ENCODE data around the gene SDHA.

SDHA gene

DNA sequence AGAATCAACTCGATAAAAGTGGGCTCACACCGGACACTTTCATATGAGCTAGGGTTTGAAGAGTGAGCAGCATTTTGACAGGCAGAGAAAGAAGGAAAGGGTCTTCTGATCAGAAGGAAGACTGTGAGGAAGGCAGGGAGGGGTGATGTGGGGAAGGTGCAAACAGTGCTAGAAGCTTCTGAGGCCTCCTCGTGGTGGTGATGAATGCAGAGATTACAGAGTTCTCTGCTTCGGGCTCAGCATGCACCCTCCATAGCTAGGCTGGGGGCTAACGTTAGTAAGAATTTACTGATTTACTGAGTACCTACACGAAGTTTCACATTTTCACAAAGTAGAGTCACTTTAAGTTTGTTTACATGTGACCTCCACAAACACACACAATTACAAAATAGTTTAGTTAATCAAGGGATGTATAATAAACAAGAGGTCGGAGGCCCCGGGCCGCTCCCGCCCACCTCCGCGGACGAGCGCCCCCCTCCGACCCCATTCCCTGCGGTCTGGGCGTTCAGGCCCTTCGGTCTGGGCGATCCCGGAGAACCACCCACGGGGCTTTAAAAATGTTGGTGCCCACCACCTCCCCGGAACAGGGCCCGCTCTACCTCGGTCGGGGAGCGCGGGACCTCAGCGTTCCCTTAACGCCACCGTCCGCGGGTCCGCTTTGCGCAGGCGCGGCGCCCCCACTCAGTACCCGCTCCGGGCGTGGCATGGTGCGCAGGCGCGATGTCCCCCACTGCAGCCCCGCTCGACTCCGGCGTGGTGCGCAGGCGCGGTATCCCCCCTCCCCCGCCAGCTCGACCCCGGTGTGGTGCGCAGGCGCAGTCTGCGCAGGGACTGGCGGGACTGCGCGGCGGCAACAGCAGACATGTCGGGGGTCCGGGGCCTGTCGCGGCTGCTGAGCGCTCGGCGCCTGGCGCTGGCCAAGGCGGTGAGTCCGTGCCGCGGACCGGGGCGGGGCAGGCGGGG lies at the start of gene SDHA, which contains the start of gene CCDC127:
SDHA (plus strand) TSS at position 827 of the 963 bp plus-strand sequence; CDS start at position 863, 36 bp downstream.
CCDC127 (minus strand) TSS at position 660 of the 963 bp plus-strand sequence. CDS start 1,304 bp downstream, outside the sequence.
- peak; percentile 95 to 98 (median 97) for DNase-seq

GRCh38 chr5:169071-169727 lies 48.9 kb upstream of the SDHA start:
- DNase-seq: no peak

DNA sequence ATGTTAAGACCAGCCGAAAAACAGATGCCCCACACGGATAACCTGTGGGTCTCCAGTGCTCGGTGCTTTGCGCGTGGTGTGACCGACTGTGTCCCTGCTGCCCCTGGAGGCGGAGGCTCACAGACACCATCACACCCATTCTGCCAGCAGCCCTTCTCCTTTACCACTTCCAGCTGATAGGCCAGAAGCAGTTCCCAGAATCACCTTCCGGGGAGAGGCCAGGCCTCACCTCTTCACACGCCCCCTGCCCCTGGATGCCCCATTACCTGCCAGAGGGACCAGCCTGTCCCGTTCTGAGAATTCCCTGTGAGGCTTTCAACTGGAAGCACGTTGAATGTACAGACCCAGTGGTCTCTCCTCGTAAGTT lies 48.4 kb upstream of the SDHA start:
- no peak for DNase-seq

DNA sequence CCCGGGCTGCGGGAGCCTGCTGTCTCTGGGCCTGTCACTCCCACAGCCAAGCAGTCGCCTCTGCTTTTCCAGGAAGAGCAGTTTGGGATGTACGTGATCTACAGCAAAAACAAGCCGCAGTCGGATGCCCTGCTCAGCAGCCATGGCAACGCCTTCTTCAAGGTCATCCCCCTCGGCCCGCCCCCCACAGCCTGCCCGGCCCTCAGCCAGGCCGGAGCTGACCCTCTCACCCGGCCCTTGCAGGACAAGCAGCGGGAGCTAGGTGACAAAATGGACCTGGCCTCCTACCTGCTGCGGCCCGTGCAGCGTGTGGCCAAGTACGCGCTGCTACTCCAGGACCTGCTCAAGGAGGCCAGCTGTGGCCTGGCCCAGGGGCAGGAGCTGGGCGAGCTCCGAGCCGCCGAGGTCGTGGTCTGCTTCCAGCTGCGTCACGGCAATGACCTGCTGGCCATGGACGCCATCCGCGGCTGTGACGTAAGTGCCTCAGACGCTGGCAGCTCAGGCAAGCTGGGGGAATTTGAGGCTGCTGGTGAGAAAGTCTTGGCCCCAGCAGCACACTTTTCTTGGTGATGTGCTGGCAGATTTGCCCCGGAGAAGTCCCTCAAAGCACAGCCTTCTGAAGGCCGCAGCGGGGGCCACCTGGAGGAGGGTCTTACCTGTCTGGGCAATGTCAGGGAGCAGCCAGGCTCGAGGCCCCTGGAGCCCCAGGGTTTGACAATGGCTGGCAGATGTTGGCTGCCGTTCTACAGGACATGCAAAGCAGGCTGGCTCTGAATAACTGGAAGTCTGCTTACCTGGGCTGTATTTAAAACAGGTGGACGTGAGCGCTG lies 46.9 kb upstream of the SDHA start:
- DNase-seq: no peak

DNA sequence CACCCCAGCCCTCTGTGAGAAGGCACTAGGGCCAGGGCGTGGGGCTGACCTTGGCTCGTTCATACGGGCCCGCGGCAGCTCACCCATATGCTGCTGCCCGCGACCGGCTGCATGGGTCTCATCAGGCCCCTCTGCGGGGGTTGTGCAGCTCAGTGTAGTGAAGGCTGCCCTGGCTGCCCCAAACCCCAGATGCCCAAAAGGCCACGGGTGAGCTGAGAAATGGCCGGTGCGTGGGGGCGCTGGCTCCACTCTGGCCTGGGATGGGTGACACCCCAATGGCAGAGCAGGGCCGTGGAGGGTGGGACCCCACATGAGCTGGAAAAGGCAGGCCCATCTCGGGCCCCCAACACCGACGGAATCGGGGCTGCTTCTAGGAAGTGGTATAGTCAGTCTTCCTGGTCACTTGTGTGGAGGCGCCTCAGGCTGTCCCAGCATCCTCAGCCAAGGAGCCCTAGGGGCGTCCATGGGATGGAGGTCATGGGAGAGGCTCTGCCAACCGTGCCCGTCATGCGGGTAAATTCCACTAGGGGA lies 46.3 kb upstream of the SDHA start:
- DNase-seq: no peak

DNA sequence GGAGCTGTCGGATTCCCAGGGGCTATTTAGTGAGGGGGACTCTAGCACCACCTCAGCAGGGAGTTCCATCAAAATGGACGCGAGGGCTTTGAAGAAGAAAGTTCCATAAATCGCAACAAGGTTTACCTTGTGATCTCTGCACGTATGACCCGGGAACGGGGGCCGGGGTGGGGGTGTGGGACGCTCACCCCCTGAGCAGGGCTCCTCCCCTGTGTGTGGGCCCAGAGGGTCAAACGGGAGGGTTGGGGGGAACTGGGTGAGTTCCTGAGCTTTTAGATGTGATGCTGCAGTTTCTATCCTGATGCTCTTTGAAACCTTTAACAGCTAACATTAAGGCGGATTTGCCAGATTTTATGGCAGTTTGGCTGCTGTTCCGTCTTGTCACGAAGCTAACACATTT lies 45.7 kb upstream of the SDHA start:
- no peak for DNase-seq

GRCh38 chr5:172841-173251 lies 45.3 kb upstream of the SDHA start:
- no peak for DNase-seq

GRCh38 chr5:173392-174290 lies 44.5 kb upstream of the SDHA start:
- no peak for DNase-seq

- DNase-seq: no peak
These were observed 43.9 kb upstream of the SDHA start for GRCh38 chr5:174291-174600.

- DNase-seq: no peak
These were observed 43.1 kb upstream of the SDHA start for GRCh38 chr5:174876-175465.

- DNase-seq: no peak
These were observed 41.8 kb upstream of the SDHA start for GRCh38 chr5:176296-176823.

DNA sequence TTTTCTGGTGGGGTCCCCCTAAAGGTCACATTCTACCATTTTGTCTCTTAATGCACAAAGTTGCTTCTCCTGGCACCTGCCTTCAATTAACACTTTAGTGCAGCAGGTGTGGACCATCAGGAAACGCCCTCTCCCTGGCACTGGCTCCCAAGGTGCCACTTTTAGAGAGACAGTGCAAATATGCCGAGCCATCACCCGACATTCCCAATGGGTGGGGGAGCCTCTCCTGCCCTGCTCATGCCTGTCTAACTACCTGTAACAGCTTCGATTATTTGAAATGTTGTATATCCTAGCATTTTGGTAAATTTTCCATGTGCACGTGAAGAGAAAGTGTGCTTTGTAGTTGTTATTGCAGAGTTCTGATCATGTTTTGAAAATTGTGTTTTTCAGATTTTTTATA lies 40.0 kb upstream of the SDHA start:
- no peak for DNase-seq

DNA sequence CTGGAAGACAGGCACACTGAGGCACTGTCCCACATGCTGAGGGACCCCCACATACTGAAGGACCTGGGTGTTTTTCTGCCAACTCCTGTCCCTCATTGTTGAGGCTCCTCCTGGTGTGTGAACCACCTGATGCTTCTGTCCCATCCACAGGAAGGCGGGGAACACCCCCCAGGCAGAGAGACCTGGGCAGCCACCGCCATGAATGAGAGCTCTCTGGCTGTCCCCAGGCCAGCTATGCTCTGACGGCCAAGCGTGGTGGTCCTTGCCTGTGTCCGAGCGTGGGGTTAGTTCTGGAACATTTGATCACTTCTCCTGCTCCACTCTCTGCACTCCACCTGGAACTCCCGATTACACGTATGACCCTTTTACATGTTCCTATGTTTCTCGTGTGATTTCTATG lies 38.7 kb upstream of the SDHA start:
- DNase-seq: no peak

DNA sequence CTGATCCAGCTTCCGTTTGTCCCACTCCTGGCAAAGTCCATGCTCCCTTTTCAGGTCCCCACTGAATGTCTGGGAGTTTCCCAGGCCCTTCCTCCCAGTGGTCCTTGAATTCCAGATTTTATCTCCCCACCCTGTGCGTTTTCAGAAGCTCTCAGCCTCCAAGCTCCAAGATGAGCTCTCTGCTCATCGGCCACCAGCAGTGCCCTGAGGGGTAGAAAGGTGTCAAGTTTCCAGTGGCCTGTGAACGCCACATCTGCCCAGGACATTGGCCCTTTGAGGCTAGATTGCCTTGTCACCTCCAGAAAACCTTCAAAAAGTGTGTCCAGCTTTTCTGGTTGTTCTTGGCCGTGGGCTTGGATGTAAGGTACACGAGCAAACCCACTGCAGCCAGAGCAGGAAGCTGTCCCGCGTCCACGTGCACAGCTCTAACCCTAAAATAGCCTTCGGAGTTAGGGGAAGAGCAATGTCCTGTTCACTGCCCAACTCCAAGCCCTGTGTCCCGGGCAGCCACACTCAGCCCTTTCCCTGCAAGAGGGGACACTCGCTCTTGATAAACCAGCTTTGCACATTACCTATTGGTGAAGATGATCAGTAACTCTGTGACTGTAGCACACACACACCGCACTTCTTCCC lies 37.7 kb upstream of the SDHA start:
- no peak for DNase-seq

GRCh38 chr5:181160-181559 lies 37.0 kb upstream of the SDHA start:
- no peak for DNase-seq

- no peak for DNase-seq
These were observed 36.6 kb upstream of the SDHA start for GRCh38 chr5:181566-181965.

- DNase-seq: no peak
These were observed 36.0 kb upstream of the SDHA start for GRCh38 chr5:182126-182525.

- no peak for DNase-seq
These were observed 33.6 kb upstream of the SDHA start for GRCh38 chr5:184471-184870.

GRCh38 chr5:185095-186070 lies 32.7 kb upstream of the SDHA start:
- DNase-seq: no peak
